GM18907 (cell line): ENCODE measurements around the gene CCRL2.
"Not testable (repeated sequence)": the region's sequence is repeated elsewhere in the genome, so short reads cannot be mapped to it uniquely, and the experiment has no call there.

Source experiments
- ATAC-seq: cut with Tn5 transposase; IDR thresholded peaks from one replicate; pipeline ENCODE4 v1.9.1; 2021; ENCODE audit warnings: mild to moderate bottlenecking, moderate library complexity; ENCODE audit not compliant: unreplicated experiment

The CCRL2 gene

DNA sequence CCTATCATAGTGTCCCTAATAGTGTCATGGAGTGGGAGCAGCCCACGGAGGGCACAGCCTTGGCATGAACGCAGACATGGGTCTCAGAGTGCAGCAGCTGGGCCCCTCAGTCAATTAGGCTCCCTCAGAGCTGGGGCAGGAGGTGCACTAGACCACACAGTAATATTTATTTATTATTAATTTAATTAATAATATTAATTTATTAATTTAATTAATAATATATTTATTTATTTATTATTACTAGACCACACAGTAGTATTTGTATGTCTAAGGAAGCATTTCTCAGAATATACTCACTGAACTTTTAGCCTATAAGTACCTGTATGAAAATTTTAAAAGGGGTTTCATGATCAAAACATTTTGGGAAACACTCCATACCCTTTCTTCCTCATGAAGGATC, 5.5 kb upstream of the CCRL2 start:
- ATAC-seq = no peak

DNA sequence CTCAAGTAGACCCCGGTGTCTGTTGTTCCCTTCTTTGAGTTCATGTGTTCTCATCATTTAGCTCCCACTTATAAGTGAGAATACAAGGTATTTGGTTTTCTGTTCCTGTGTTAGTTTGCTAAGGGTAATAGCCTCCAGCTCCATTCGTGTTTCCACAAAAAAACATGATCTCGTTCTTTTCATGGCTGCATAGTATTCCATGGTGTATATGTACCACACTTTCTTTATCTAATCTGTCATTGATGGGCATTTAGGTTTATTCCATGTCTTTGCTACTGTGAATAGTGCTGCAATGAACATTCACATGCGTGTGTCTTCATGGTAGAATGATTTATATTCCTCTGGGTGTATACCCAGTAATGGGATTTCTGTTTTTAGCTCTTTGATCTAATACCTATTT, 4.2 kb upstream of the CCRL2 start:
- not testable (repeated sequence) for ATAC-seq

DNA sequence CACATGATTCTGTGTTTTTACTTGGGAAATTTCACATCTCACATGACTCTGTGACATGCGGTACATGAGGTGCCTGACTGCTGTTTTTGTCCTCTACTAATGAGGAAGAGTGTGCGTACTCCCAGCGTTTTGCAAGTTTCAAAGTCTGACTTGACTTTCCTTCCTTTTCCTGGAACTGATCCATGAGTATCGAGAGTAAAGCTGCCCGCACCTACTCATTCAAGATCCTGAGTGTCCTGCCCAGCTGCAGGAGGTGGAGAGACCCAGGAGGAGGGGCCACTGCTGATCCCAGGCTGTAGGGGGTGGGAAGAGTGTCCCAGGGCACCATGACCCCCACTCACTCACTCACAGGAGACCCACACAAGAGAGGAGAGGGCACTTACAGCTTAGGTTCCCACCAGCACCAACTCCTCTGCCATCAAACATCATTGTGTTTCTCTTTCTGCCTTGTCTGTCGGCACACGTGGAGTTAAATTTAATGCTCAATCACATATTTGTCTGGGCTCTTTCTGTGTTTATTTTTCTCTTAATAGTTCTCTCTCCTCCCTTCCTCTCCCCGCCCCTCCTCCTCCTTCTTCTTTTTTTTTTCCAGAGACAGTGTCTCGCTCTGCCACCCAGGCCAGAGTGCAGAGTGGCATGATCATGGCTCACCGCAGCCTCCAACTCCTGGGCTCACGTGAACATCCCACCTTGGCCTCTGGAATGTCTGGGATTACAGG, 1.6 kb upstream of the CCRL2 start:
- ATAC-seq = no peak

DNA sequence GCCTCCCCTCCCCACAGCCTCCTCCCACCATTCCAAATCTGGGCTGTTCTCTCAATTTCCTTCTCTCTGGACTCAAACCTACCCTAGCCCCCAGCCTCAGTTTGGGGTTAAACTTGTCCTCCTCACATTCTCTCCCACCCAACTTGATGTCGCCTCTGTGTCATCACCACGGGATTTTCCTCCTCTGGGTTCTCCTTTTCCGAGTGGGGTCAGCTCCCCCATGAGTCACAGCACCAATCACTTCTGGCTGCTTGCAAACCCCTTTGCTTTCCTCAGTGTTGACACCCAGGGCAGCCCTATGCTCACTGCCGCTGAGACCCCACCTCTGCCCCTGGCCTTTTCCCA, 644 bp upstream of the CCRL2 start:
- ATAC-seq = no peak

DNA sequence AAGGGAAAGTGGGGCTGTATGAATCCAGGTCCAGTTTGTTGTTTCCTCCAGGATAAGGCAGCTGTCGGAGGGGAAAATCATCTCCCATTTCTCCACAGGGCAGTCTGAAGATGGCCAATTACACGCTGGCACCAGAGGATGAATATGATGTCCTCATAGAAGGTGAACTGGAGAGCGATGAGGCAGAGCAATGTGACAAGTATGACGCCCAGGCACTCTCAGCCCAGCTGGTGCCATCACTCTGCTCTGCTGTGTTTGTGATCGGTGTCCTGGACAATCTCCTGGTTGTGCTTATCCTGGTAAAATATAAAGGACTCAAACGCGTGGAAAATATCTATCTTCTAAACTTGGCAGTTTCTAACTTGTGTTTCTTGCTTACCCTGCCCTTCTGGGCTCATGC, 911 bp downstream of the CCRL2 start:
- ATAC-seq = no peak

DNA sequence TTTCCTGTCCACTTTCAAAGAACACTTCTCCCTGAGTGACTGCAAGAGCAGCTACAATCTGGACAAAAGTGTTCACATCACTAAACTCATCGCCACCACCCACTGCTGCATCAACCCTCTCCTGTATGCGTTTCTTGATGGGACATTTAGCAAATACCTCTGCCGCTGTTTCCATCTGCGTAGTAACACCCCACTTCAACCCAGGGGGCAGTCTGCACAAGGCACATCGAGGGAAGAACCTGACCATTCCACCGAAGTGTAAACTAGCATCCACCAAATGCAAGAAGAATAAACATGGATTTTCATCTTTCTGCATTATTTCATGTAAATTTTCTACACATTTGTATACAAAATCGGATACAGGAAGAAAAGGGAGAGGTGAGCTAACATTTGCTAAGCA, 1.8 kb downstream of the CCRL2 start:
- no peak for ATAC-seq

DNA sequence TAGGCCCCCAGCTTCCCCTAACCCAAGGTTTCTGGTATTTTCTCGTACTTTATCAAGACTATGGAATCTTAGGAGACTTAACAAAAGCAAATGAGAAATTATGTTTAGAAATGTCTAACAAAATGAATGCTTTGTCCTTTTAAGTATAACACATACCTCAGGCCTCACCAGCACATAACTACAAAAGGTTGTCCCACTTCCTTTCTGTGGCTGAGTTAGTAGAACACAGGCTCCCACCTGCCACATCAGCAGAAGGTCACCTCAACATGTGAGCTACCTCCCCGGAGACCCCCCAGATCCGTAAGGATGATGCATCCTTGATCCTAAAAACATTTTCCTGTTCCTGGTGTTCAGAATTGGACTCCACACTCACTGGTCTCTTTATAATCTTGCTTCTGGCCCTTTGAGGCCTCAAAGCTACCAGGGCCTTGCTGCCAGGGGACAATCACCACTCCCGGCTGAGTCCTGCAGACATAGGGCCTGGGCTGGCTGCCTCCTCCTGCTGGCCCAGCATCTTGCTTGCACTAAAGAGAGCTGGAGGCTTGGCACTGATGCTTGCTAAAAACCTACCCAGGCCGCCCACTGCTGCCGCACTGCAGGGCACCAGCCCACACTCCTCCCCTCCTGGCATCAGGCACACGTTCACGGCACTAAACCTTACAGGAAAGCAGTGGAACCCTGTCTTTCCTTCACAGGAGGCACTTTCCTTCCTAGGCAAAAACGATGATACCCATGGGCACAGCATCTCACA, 2.9 kb downstream of the CCRL2 start:
- no peak for ATAC-seq

DNA sequence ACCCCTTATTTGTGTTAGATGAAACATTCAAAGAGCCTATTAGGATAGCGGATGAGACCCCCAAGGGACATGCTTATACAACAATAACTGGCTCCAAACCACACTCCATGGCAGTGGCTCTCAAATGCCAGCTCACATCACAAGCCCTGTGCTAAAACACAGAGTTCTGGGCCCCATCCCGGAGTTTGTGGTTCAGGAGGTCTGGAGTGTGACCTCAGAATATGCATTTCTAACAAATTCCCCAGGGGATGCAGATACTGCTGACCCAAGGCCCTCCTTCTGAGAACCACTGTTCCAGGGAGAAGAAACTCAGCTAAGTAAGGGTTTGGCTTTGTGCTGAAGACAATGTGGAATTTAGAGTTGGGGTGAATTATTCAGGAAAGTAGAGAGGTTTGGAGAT, 3.6 kb downstream of the CCRL2 start:
- ATAC-seq = no peak

DNA sequence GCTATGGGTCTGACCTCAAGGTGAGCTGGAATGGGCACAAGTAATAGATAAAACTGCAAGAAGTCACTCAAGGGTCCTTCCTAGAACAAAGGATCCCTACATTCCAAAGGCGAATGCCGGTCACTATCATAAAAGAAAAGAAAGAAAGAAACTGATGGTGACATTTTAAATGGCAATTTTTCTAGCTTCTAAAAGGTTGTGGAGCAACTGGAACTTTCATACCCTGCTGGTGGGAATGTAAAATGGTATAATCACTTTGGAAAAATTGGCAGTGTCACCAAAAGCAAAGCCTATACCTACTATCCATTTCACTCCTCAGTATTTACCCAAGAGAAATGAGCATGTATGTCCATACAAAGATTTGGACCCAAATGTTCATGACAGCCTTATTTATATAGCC, 4.2 kb downstream of the CCRL2 start:
- ATAC-seq = no peak

DNA sequence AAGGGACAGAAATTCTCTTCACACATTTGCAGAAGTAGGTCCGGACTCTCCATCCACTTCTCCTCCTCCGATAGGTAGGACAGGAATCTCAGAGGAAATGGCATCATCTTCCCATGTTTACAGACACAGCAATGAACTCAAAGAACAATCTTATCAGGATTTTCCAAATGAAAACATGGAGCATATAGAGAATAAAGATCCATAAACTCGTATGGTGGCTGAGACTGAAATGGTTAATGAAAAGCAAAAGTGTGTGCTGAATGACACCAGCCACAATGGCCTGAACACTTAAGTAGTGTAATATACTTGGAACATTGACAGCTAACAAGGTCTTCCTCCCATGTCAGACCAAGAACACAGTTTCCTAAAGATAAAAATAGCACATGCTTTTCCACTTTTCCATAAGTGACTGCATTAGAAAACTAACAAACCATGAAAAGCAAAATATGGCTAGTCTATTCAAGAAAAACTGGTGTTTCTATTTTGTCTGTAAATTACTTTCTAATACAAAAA, 5.8 kb downstream of the CCRL2 start:
- no peak for ATAC-seq

DNA sequence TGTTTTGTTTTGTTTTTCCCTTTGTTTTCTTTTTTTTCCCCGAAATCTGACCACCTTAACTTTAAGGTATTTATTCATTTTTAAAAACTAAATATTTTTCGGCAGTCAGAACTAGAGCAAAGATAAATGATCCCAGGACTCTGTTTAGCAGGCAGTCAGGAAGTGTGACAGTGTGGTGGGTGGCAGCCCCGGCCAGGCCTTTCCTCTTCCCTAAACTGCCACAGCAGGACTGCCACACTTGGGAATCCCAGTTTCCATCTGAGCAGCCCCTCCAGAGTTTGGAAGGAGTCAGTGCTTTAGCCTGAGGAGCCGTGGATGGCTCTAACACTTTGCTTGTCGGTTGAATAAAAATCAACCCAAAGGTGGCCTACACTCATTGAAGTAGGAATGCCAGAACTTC, 6.9 kb downstream of the CCRL2 start:
- ATAC-seq = no peak

DNA sequence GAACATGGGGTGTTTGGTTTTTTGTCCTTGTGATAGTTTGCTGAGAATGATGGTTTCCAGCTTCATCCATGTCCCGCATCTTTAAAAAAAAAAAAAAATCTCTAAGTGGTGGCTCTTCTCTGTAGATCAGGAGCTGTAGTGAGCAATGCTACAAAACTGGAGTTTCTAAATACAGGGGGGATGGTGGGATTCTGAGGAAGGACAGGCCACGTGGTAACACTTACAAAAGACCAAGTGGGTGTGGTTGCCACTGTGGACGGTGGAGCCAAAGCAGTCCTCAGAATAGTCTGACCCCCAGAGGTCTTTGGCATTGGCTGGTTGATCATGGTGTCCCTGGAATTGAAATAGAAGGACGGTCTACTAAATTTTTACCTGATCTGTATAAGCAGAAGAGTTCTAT, 7.7 kb downstream of the CCRL2 start:
- ATAC-seq = no peak

DNA sequence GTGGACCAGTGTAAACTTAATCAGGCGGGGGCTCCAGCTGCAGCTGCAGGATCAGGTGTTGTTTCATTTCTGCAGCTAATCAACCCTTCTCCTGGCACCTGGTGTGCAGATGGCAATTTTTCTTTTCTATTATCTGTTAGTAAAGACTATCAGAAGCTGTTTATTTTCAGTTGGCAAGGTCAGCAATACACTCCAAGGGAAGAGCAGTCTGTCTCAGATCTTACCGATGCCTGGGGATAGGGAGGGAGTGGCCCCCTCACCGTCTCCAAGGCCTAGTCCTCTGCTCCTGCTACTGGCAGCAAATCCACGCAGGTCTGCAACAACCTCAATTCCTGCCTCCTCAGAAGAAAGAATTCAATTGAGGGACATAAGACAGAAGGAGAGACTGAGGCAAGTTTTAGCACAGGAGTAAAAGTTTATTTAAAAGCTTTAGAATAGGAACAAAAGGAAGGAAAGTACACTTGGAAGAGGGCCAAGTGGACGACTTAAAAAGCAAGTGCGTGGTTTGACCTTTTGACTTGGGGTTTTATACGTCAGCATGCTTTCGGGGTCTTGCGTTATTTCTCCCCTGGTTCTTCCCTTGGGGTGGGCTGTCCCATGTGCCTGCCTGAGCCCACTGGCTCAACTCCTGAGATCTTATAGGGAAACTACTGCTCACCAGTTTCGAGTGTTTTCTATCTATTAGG, 9.2 kb downstream of the CCRL2 start:
- no peak for ATAC-seq

DNA sequence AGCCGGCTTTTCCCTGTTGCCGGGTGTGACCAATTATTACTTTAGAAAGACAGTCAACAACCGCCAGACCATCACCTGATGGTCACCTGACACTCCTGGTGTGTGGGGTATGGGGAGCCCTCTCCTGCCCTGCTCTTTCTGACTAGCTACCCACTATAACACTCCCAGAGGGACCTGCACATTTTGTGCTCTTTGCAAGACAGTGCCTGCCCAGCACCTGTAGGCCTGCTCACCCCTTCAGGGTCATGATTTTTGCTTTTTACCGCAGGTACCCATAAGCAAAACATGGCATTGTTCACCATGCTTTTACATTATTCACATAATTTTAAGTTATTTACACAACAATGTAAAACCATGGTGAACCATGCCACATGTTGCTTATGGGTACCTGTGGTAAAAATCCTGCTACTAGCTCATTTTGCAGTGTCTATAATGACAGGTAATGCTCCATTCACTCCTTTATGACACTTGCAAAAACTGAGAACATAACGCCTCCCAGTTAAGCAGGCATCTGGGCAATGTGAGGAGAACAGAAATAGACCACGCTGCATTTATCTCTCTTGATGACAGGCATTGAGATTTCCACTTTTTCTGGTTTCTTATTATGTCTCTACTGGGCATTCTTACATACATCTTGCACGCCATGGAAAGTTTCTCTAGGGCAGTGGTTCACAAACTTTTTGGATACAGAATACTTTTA, 9.9 kb downstream of the CCRL2 start:
- no peak for ATAC-seq

DNA sequence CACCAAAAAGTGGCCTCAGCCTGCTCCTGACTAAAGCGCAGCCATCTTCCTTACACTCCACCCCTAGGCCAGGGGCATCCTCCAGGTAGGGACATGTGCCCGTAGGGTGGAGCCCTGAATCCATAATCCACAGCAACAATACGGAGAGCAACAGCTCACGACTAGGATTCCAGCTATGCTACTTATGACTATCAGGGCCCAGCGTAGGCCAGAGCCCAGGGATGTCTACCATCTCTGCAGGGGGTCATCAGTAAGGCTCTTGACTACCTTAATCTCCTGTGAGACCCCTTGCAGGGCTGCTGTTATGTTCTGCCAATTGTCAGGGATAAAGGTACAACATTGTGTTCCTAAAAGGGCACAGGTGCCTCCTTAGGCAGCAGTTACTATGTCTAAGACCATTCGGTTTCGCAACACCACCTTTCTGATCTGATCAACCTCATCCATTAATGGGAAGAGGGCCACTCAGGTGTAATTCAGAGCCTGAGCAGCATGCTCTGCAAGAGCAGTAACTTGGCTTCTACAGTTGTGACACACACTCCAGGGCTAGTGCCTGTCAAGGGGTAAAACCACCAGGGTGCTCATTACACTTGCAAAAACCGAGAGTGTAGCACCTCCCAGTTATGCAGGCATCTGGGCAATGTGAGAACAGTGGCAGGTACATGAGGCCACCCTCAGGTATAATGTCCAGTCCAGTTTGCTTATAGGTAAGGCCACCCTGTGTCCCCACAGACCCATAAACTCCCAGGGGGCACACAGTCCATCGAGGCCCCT, 11.0 kb downstream of the CCRL2 start:
- no peak for ATAC-seq

DNA sequence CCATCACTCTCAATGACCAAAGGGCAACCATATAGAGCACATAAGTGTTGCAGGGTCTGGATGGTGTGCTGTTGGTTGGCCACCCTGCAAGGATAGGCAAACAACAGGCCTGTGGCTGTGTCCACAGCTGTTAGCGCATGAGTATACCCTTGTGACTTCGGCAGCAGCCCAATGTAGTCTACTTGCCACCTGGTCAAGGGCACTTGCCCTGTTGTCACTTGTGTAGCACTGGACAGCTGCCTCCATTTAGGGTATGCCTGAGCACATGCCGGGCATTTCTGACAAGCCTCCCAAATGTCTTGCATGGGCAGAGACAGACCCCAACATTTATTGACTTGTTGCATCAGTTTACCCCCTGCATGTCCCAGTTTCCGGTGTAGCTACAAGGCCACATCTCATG, 12.8 kb downstream of the CCRL2 start:
- no peak for ATAC-seq

DNA sequence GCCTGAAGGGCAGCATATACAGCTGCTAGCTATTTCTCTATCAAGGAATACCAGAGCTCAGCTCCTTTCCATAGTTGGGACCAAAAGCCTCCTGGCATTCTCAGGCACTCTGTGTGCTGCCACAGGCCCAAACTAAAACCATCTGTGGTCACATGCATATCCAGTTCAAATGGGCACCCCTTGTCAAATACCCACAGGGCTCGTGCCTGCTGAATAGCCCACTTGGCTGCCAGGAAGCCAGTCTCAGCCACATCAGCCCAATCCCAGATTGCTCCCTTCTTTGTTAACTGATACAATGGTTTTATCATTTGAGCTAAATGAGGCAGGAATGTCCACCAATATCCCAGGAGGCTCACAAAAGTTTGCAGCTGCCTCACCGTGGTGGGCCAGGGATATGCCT, 13.9 kb downstream of the CCRL2 start:
- ATAC-seq = no peak

DNA sequence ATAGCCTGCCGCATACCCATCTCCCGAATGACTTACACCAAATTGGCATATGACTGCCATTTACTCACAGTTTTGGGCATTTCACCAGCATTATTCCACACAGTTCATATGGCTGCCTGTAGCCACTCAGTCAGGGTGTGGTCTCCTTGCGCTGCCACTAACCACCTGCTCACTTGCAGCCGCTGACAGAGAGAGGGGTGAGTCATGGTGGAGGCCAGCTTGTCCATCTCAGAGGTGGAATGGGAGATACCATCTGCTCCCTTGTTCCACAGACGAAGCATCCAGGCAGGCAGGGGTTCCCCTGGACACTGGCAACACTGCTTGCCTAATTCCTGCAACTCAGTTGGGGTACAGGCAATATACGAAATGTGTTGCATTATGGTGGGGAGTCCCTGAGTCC, 15.6 kb downstream of the CCRL2 start:
- ATAC-seq = no peak

DNA sequence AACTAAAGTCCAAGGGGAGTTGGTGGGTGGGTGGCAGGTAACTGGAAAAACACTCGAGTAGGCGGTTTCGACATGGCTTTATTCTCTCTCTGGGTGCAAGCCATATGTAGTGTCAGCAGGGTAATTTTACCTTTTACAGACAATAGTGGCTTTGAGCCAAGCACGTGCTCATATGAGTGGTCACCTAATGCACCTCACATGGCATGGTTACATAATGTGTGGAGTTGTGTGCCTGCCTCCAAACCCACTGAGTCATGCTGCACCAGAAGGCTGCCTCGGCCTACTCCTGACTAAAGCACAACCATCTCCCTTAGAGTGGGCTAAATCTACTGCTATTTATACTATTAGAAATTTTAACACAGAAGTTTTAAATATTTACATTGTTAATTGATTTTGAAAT, 16.5 kb downstream of the CCRL2 start:
- ATAC-seq = no peak

DNA sequence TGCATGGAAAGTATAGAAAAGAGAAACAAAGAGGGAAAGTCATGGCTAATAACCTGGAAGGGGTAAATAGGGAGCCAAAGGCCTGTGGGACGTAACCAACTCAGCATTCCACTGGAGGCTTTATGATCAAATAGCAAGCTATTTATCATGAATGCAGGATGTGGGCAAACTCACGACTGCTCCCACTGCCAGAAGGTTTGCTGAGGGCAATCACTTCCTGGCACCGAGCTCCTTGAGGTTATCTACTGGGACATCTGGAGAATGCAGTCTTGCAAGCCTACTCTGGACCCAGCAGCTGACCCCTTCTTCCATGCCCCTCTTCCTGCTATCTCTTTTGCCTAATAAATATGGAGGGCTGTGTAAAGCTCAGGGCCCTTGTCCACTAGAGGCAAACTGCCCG, 19.4 kb downstream of the CCRL2 start:
- not testable (repeated sequence) for ATAC-seq

DNA sequence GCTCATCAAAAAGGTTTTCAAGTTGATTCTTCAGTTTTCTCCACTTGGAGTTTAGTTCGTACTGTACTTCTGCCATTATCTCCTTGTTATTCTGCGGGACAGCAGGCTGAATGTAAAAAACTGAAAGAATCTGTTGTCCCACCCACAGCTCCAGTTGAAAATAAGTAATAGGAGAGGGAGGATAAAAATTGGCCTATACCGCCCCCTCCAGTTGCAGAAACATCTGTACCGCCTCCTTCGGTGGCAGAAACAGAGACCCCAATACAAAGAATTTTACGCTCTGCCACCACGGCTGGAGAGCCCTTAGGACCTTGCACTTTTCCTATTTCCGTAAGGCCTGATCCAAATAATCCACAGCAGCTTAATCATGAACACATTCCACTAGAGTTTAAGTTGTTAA, 20.3 kb downstream of the CCRL2 start:
- ATAC-seq = not testable (repeated sequence)
